ENCODE results near the gene MTFMT. TPM values are rescaled to one million over a fixed set of nuclear protein-coding genes. Genes with fewer than 3 reads are reported as not detected.
A peak's percentile ranks its signal among the peaks of the same experiment; 100 is the strongest.

Gene MTFMT
- total and polyA plus RNA-seq, 8 donors: 5.3 to 105 (median 12.0) TPM; not detected in 1

- TF ChIP-seq POLR2AphosphoS5 (IDR thresholded peaks at IDR 0.05) (no peak), EP300 (IDR thresholded peaks at IDR 0.05) (no peak), CTCF (IDR thresholded peaks at IDR 0.05) (no peak), POLR2A (IDR thresholded peaks at IDR 0.05) (no peak)
- Histone ChIP-seq H3K4me1 (peaks cover 40 to 59% (median 47%) of the 10 kb centered on the region in 4 donors), H3K9me3 (no peaks in the 10 kb centered on the region), H3K27me3 (peaks cover 4 to 46% (median 22%) of the 10 kb centered on the region in 3 donors), H3K4me3 (peak overlapping the region; percentile 44 to 51 (median 46)), H3K27ac (peak overlapping the region; percentile 72 to 88 (median 79)), H3K36me3 (no peaks in the 10 kb centered on the region)
- intact Hi-C loops (cut with DNase I; ENCODE audit: low total_unique reads): no loop called here
- WGBS, 5 donors: 13 to 28% (median 19%) methylated on average over 7 to 8 of the region's 8 CpGs
- DNase-seq: no peak
Observed at GRCh38 chr15:65067317-65067644, 37.8 kb upstream of the MTFMT start.

GRCh38 chr15:65066635-65067316 is 37.3 kb upstream of the MTFMT start:
- Histone ChIP-seq H3K4me1 (peaks cover 35 to 54% (median 44%) of the 10 kb centered on the region in 4 donors), H3K27ac (peak overlapping the region in 4 of 5 donors; percentile 72 to 88 (median 82))
- intact Hi-C loops (cut with DNase I; ENCODE audit: low total_unique reads): no loop called here

GRCh38 chr15:65066001-65066634 is 36.7 kb upstream of the MTFMT start:
- Histone ChIP-seq H3K9me3 (no peaks in the 10 kb centered on the region), H3K4me3 (peak overlapping the region; percentile 44 to 51 (median 46)), H3K4me1 (peaks cover 29 to 49% (median 39%) of the 10 kb centered on the region in 4 donors), H3K36me3 (no peaks in the 10 kb centered on the region), H3K27me3 (peaks cover 4 to 46% (median 22%) of the 10 kb centered on the region in 3 donors), H3K27ac (peak overlapping the region in 4 of 5 donors; percentile 72 to 88 (median 82))
- TF ChIP-seq EP300 (IDR thresholded peaks at IDR 0.05) (no peak), CTCF (IDR thresholded peaks at IDR 0.05) (no peak), POLR2AphosphoS5 (IDR thresholded peaks at IDR 0.05) (no peak), POLR2A (IDR thresholded peaks at IDR 0.05) (no peak)
- intact Hi-C loops (cut with DNase I; ENCODE audit: low total_unique reads): no loop called here
- no peak for DNase-seq
- 53 to 72% (median 66%) methylated on average over 3 of the region's 3 CpGs for WGBS, 5 donors

More at GRCh38 chr15:65066635-65067316, 37.3 kb upstream of the MTFMT start:
- Histone ChIP-seq H3K36me3 (no peaks in the 10 kb centered on the region), H3K27me3 (peaks cover 4 to 46% (median 22%) of the 10 kb centered on the region in 3 donors), H3K4me3 (peak overlapping the region; percentile 44 to 51 (median 46)), H3K9me3 (no peaks in the 10 kb centered on the region)
- WGBS, 5 donors: 26 to 41% (median 33%) methylated on average over 8 to 9 of the region's 9 CpGs
- DNase-seq: peak in 1 of 2 donors; percentile 83
- TF ChIP-seq POLR2AphosphoS5 (IDR thresholded peaks at IDR 0.05) (no peak), EP300 (IDR thresholded peaks at IDR 0.05) (no peak), CTCF (IDR thresholded peaks at IDR 0.05) (no peak), POLR2A (IDR thresholded peaks at IDR 0.05) (no peak)

- no peak for DNase-seq
- Histone ChIP-seq H3K27me3 (peaks cover under 1 to 31% (median 12%) of the 10 kb centered on the region in 3 donors), H3K4me3 (no peak overlapping the region), H3K9me3 (no peaks in the 10 kb centered on the region), H3K4me1 (peaks cover 3 to 31% (median 8%) of the 10 kb centered on the region in 4 donors), H3K27ac (peak overlapping the region in 3 of 5 donors; percentile 1 to 26 (median 17)), H3K36me3 (peaks cover 0 to 18% (median 3%) of the 10 kb centered on the region in 4 donors)
- intact Hi-C loops (cut with DNase I; ENCODE audit: low total_unique reads): no loop called here
- 53 to 80% (median 77%) methylated on average over 4 to 5 of the region's 5 CpGs for WGBS, 5 donors
- TF ChIP-seq POLR2AphosphoS5 (IDR thresholded peaks at IDR 0.05): no peak
- no peak for TF ChIP-seq POLR2A (IDR thresholded peaks at IDR 0.05)
- TF ChIP-seq CTCF (IDR thresholded peaks at IDR 0.05): no peak
Observed at GRCh38 chr15:65062726-65063125, 33.3 kb upstream of the MTFMT start.
